HG02981 (cell line): Measurements from ENCODE around the gene ZNF672.

Experiments
- ATAC-seq: cut with Tn5 transposase; IDR thresholded peaks from one replicate; pipeline ENCODE4 v1.9.1; 2021; ENCODE audit warnings: mild to moderate bottlenecking, moderate library complexity; ENCODE audit not compliant: unreplicated experiment

Gene ZNF672

GRCh38 chr1:248831842-248832241 is 6.2 kb upstream of the ZNF672 start:
- ATAC-seq: no peak

GRCh38 chr1:248834343-248834940 is 3.6 kb upstream of the ZNF672 start:
- no peak for ATAC-seq

- no peak for ATAC-seq
Observed at GRCh38 chr1:248837045-248837780, 811 bp upstream of the ZNF672 start.

DNA sequence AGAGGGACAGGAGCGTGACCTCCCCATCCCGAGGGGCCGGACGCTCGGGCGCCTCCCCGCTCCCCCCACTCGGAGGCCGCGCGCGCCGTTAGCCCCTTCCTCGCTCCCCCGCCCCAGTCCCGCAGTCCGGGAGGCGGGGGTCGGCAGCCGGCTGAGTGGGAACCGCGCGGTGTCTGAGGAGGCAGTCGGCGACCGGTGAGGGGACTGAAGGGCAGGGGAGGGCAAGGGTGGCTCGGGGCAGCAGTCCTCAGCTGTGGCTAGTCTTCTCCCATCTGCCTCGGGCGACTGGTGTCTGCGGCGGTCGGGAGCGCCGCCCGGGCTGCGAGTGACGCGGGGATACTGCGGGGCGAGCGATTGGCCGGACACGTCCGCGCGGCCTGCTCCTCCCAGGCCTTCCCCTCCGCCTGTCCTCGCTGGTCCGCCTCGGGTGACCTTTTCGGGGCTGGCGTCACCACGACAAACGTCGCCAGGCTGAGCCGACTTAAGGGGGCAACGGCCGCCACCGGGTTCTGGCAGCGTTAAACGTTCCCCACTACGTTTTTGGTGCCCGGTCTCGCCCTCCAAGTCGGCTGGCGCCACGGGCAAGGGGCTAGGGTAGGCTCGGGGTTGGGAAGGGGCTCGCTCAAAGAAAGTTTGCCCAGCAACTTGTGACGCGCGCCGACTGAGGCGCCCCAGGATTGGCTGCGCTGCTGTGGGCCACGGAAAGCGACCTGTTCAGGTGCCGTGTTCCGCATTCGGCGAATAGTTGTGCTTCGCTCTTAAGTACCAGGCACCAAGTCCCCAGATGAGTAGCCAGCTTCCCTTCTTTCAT is 538 bp downstream of the ZNF672 start:
- peak; percentile 56 for ATAC-seq

GRCh38 chr1:248839168-248839555 is 1.1 kb downstream of the ZNF672 start:
- no peak for ATAC-seq

DNA sequence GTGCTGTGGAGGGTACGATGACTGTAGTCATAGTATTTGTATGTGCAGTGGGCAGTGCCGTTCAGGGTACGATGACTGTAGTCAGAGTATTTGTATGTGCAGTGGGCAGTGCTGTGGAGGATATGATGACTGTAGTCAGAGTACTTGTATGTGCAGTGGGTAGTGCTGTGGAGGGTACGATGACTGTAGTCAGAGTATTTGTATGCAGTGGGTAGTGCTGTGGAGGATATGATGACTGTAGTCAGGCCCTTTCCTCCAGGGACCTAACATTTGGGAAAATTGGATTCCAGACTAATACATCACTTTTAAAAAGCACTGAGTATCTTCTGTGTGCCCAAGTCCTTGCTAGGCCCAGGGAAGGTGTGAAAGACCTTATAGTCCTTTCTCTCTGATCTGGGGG is 2.9 kb downstream of the ZNF672 start:
- ATAC-seq: no peak

DNA sequence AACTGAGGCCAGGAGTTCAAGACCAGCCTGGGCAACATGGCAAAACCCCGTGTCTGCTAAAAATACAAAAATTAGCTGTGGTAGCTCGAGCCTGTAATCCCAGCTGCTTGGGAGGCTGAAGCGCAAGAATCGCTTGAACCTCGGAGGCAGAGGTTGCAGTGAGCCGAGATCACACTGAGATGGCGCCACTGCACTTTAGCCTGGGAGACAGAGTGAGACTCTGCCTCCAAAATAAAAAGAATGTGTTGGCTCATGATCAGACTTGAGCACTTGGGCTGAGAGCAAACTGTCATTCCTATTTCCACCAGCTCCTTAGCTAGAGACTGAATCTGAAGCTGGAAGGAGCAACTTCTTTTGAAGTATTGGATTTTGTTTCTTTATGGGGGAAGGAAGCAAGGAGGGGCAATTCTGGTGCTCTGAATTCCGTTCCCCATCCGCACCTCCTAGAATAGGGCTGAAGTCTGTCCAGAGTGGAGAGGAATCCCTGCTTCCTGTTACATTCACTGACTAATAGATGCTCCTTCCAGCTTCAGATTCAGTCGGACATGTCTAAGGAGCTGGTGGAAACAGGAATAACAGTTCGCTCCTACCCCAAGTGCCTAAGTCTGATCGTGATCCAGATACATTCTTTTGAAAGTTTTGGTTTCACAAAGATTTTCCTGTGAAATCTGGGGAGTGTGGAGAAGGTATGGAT is 3.8 kb downstream of the ZNF672 start:
- no peak for ATAC-seq

DNA sequence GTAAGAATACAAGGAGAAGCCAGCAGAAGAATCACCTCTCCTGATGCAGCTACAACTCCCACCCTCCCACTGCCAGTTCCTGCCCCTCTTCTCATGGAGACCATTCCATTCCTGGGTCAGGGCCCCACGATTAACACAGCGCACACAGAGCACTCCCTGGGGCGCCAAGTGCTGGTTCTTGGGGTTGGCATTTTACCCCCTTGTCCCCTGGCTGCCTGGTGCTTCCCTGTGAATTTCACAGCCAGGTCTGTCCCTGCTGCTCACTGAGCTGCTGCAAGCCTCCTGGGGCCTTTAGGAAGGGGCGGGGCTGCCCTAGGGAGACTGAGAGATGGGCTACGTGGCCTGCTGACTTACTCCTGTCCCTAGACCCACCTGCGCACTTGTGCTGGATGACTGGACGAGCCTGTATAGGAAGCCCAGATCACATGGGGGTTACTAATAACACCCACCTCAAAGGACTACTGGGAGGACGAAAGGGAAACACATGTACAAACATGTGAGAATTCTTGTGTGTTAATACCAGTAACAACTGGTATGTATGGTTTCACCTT is 4.8 kb downstream of the ZNF672 start:
- peak; percentile 18 for ATAC-seq

DNA sequence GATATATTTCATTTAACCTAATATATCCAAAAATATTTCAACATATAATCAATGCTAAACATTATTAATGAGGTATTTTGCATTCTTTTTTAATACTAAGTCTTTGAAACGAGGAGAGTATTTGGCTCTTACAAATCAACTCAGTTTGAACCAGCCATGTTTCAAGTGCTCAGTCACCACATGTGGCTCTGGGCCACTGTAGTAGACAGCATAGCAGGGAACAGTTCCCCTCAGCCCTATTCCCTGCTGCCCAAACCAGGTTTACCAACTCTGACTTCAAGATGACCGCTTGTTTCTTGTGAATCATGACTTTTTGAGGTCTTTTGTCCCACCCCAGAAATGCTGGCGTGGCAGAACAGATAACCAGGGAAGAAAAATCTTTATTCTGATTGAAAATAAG is 5.7 kb downstream of the ZNF672 start:
- ATAC-seq: no peak

DNA sequence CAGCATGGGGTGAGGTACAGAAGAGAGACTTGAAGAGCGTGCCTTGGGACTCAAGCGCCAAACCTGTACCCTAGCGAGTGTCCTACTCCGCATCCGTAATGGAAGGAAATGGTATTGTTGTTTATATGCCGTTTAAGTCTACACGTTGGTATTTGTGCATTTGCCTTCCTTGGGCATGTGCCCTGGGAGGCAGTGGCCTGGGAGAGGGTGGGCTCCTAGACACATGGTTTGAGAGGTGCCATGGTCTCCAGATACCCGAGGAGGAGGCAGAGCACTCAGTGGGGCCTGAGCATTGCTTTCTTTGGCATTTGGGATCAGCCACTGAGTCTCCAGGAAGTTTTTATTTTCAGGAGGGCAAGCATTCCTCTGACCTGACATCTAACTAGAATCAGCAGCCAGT is 6.5 kb downstream of the ZNF672 start:
- no peak for ATAC-seq

GRCh38 chr1:248847181-248847955 is 9.3 kb downstream of the ZNF672 start:
- no peak for ATAC-seq

GRCh38 chr1:248847956-248848561 is 10.0 kb downstream of the ZNF672 start:
- no peak for ATAC-seq

DNA sequence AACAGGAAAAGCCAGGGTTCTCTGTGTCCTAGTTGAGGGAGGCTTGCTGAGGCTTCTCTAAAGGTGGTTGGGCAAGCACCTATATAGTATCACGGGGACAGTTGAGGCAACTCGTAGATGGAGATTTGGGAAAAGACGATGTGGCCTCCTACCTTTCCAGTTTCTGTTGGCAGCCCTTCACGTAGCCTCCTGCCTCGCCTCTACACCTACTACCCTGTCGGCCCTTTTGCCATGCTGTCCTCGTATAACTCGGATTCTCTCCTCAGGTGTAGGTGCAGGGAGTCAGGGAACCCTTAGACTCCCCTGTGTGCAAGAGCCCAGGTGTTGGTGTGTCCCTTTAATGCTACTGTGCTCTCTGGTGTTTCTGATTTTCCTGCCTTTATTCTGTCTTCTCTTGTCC is 10.6 kb downstream of the ZNF672 start:
- ATAC-seq: no peak

DNA sequence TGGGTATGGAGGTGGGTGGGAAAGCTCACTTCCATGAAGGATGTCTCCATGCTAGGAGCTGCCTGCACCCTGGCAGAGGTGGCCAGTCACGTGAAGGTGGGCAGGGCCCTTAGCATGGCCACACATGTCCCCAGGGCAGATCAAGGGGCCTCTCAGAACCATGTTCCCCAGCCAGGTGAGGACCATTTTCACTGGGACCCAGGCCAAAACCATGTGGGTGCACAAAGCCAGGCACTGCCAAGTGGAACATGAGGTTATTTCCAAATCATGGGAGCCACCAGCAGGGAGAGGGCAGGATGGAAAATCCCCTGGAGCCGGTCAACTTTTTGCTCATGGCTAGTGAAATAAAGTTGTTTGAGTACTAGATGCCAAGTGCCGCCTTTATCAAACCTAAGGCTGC is 11.1 kb downstream of the ZNF672 start:
- no peak for ATAC-seq

GRCh38 chr1:248849637-248850036 is 11.6 kb downstream of the ZNF672 start:
- ATAC-seq: no peak

DNA sequence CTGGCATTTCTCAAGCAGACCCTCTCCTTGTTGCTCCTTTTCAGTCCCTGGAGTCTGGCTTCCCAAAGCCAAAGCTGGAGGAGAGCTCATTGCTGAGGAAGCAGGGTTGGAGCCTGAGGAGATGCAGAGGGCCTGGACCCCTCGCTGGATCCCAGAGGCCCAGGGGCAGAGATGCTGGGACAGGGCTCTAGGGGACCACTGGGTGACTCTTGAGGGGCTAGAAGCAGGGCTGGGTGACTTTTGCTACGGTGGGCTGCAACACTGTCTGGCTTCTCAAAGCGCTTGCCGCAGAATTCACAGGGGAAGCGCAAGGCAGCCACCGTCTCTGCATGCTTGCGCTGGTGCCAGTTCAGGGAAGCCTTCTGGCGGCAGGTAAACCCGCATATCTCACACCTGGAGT is 12.1 kb downstream of the ZNF672 start:
- ATAC-seq: no peak

- ATAC-seq: no peak
Observed at GRCh38 chr1:248850536-248851251, 12.7 kb downstream of the ZNF672 start.

GRCh38 chr1:248851390-248851789 is 13.4 kb downstream of the ZNF672 start:
- ATAC-seq: no peak
